Nephron progenitor cell (in vitro differentiated cells): ENCODE measurements around the gene TRIM6.
A peak's percentile ranks its signal among the peaks of the same experiment; 100 is the strongest.

Experiments
- DNase-seq: peaks from one replicate; pipeline ENCODE4 v3.0.0; 2021
- H3K27ac Mint-ChIP-seq: 2 replicates; pipeline ENCODE4 v1.8.0; 2021; ENCODE audit warnings: mild to moderate bottlenecking, moderate library complexity, mixed read lengths
- H3K27me3 Mint-ChIP-seq: 2 replicates; pipeline ENCODE4 v1.8.0; 2021; ENCODE audit warnings: mild to moderate bottlenecking, low read depth, mixed read lengths; ENCODE audit not compliant: poor library complexity
- H3K36me3 Mint-ChIP-seq: 2 replicates; pipeline ENCODE4 v1.8.0; 2021; ENCODE audit warnings: low read depth, mixed read lengths
- H3K4me1 Mint-ChIP-seq: 2 replicates; pipeline ENCODE4 v1.8.0; 2021; ENCODE audit warnings: mixed read lengths
- H3K4me3 Mint-ChIP-seq: 2 replicates; pipeline ENCODE4 v1.8.0; 2021; ENCODE audit warnings: mild to moderate bottlenecking, moderate library complexity, mixed read lengths
- H3K9me3 Mint-ChIP-seq: 2 replicates; pipeline ENCODE4 v1.8.0; 2021; ENCODE audit warnings: mild to moderate bottlenecking, moderate library complexity, mixed read lengths
- TF ChIP-seq, protein P1 (sequence below): fragments of 200-600 bp; sonication (generic); IDR thresholded peaks from 2 replicates; pipeline ENCODE4 v1.5.0; 2021; ENCODE audit warnings: antibody characterized with exemption

The TRIM6 gene

GRCh38 chr11:5596607-5597201 is at the start of gene TRIM6:
TSS of gene TRIM6 (plus strand) at chr11:5596637. CDS start at chr11:5596898, 261 bp downstream.
- Mint-ChIP-seq H3K4me1 (peaks cover 40% of the 10 kb centered on the region), H3K9me3 (no peaks in the 10 kb centered on the region), H3K36me3 (no peaks in the 10 kb centered on the region), H3K27me3 (peaks cover 4% of the 10 kb centered on the region), H3K27ac (peak within 1 kb of the TSS; percentile 90), H3K4me3 (peak within 1 kb of the TSS; percentile 95)
- peak; percentile 68 for DNase-seq
- TF ChIP-seq, protein P1, sequence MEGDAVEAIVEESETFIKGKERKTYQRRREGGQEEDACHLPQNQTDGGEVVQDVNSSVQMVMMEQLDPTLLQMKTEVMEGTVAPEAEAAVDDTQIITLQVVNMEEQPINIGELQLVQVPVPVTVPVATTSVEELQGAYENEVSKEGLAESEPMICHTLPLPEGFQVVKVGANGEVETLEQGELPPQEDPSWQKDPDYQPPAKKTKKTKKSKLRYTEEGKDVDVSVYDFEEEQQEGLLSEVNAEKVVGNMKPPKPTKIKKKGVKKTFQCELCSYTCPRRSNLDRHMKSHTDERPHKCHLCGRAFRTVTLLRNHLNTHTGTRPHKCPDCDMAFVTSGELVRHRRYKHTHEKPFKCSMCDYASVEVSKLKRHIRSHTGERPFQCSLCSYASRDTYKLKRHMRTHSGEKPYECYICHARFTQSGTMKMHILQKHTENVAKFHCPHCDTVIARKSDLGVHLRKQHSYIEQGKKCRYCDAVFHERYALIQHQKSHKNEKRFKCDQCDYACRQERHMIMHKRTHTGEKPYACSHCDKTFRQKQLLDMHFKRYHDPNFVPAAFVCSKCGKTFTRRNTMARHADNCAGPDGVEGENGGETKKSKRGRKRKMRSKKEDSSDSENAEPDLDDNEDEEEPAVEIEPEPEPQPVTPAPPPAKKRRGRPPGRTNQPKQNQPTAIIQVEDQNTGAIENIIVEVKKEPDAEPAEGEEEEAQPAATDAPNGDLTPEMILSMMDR, result no peak

- no peaks in the 10 kb centered on the region for H3K36me3 Mint-ChIP-seq
- H3K27me3 Mint-ChIP-seq, result peaks cover 3% of the 10 kb centered on the region
- no peaks in the 10 kb centered on the region for H3K9me3 Mint-ChIP-seq
- TF ChIP-seq, protein P1, result no peak
- no peak for DNase-seq
- H3K27ac Mint-ChIP-seq, result no peak overlapping the region
- H3K4me1 Mint-ChIP-seq, result no peaks in the 10 kb centered on the region
- no peak overlapping the region for H3K4me3 Mint-ChIP-seq
These were observed 48.5 kb upstream of the TRIM6 start for GRCh38 chr11:5547982-5548381.

DNA sequence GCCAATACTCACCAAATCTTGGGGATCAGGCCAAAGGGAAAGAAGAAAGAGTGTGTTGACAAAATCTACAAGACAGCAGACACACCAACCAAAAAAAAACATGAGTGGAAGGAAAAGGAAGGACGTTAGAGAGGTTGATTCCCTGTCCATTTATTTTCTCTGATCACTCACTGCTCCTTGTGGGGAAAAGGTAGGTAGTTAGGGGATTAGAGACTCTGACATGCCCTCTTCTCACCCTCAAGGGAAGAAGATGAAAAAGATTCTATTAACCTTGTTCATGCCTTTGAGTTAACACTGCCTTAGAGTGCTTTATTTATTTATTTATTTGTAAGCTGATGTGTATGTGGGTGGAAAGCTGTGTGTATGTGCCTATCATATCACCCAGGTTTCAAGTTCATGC is 48.0 kb upstream of the TRIM6 start, which contains the start of gene OR52H1:
TSS of gene OR52H1 (minus strand) at position 101 of the 400 bp plus-strand sequence. CDS start 3,035 bp downstream, outside the sequence.
- Mint-ChIP-seq H3K9me3 (no peaks in the 10 kb centered on the region), H3K4me1 (no peaks in the 10 kb centered on the region), H3K27ac (no peak within 1 kb of the TSS), H3K36me3 (no peaks in the 10 kb centered on the region), H3K4me3 (no peak within 1 kb of the TSS), H3K27me3 (peaks cover 3% of the 10 kb centered on the region)
- TF ChIP-seq, protein P1, result no peak
- no peak for DNase-seq

GRCh38 chr11:5550440-5551095 is 45.9 kb upstream of the TRIM6 start:
- peaks cover 3% of the 10 kb centered on the region for H3K27me3 Mint-ChIP-seq
- H3K9me3 Mint-ChIP-seq, result no peaks in the 10 kb centered on the region
- TF ChIP-seq, protein P1, result no peak
- H3K27ac Mint-ChIP-seq, result no peak overlapping the region
- H3K4me3 Mint-ChIP-seq, result no peak overlapping the region
- no peaks in the 10 kb centered on the region for H3K4me1 Mint-ChIP-seq
- no peak for DNase-seq
- H3K36me3 Mint-ChIP-seq, result no peaks in the 10 kb centered on the region

DNA sequence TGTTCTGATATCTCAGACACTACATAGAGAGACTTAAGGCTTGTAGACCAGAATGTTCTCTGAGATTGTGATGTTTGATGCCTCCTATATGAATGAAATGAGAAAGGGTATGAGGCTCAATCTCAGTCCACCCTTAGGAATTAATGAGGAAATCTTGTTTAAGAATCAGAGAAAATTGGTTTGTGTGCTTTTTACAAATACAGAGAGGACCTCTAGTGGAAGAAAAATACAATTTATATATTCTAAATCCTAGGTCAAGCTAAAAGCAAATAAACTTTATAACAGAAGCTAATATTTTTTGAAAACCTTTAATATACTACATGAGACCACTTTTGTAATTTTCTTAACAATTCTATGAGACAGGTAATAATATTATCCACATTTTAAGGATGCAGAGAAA is 43.1 kb upstream of the TRIM6 start:
- DNase-seq, result no peak
- TF ChIP-seq, protein P1, result no peak
- peaks cover 7% of the 10 kb centered on the region for H3K27me3 Mint-ChIP-seq
- H3K4me1 Mint-ChIP-seq, result peaks cover 8% of the 10 kb centered on the region
- H3K36me3 Mint-ChIP-seq, result no peaks in the 10 kb centered on the region
- H3K4me3 Mint-ChIP-seq, result no peak overlapping the region
- no peak overlapping the region for H3K27ac Mint-ChIP-seq
- no peaks in the 10 kb centered on the region for H3K9me3 Mint-ChIP-seq
